HG02798 (cell line): ENCODE data around the gene SARDH.

ENCODE experiments used
- ATAC-seq: cut with Tn5 transposase; IDR thresholded peaks from one replicate; pipeline ENCODE4 v1.9.1; 2021; ENCODE audit warnings: mild to moderate bottlenecking; ENCODE audit not compliant: unreplicated experiment, poor library complexity

The SARDH gene

GRCh38 chr9:133614678-133615077, 123.5 kb downstream of the SARDH start:
- ATAC-seq = no peak

GRCh38 chr9:133614056-133614455, 124.1 kb downstream of the SARDH start:
- ATAC-seq = no peak
